Dedifferentiated amniotic fluid mesenchymal stem cell (primary cell): ENCODE measurements around the gene FNDC3B.

Experiments used
- DNase-seq: peaks from one replicate; pipeline ENCODE4 v3.0.0-alpha.2; 2016; ENCODE audit errors: extremely low spot score

Gene FNDC3B

GRCh38 chr3:172113710-172114109, 74.3 kb downstream of the FNDC3B start:
- no peak for DNase-seq

GRCh38 chr3:172115059-172115458, 75.7 kb downstream of the FNDC3B start:
- DNase-seq: no peak

GRCh38 chr3:172115787-172116186, 76.4 kb downstream of the FNDC3B start:
- DNase-seq: no peak

- no peak for DNase-seq
These were observed 78.6 kb downstream of the FNDC3B start for GRCh38 chr3:172118019-172118418.

GRCh38 chr3:172119266-172119969, 80.0 kb downstream of the FNDC3B start:
- DNase-seq: no peak

- no peak for DNase-seq
These were observed 81.5 kb downstream of the FNDC3B start for GRCh38 chr3:172120912-172121311.

- DNase-seq: no peak
These were observed 82.6 kb downstream of the FNDC3B start for GRCh38 chr3:172121981-172122380.

GRCh38 chr3:172124271-172124670, 84.9 kb downstream of the FNDC3B start:
- DNase-seq: no peak

GRCh38 chr3:172125053-172125452, 85.7 kb downstream of the FNDC3B start:
- DNase-seq: no peak

- DNase-seq: peak; percentile 81
These were observed 86.6 kb downstream of the FNDC3B start for GRCh38 chr3:172125963-172126457.

GRCh38 chr3:172126741-172127140, 87.4 kb downstream of the FNDC3B start:
- DNase-seq: no peak

- DNase-seq: no peak
These were observed 87.8 kb downstream of the FNDC3B start for GRCh38 chr3:172127141-172127540.

GRCh38 chr3:172127929-172128580, 88.7 kb downstream of the FNDC3B start:
- no peak for DNase-seq

- no peak for DNase-seq
These were observed 89.5 kb downstream of the FNDC3B start for GRCh38 chr3:172128858-172129257.

GRCh38 chr3:172129498-172129849, 90.1 kb downstream of the FNDC3B start:
- no peak for DNase-seq

- DNase-seq: peak; percentile 96
These were observed 90.7 kb downstream of the FNDC3B start for GRCh38 chr3:172129850-172130716.

GRCh38 chr3:172130717-172131050, 91.3 kb downstream of the FNDC3B start:
- no peak for DNase-seq

GRCh38 chr3:172131746-172132145, 92.4 kb downstream of the FNDC3B start:
- DNase-seq: no peak

GRCh38 chr3:172132159-172132586, 92.8 kb downstream of the FNDC3B start:
- DNase-seq: no peak

GRCh38 chr3:172132721-172133311, 93.4 kb downstream of the FNDC3B start:
- DNase-seq: no peak

- DNase-seq: no peak
These were observed 94.5 kb downstream of the FNDC3B start for GRCh38 chr3:172133838-172134237.

- no peak for DNase-seq
These were observed 95.0 kb downstream of the FNDC3B start for GRCh38 chr3:172134352-172134751.
